NCI-H2081 (cell line): ENCODE data around the gene ANXA7.
"Not testable (repeated sequence)": the region's sequence is repeated elsewhere in the genome, so short reads cannot be mapped to it uniquely, and the experiment has no call there.

Source experiments
- DNase-seq, 2 experiments: peaks; one replicate each; lab custom pipeline; 2025; lab: John Stamatoyannopoulos, UW

Gene ANXA7

GRCh38 chr10:73407495-73407894 is 6.4 kb downstream of the ANXA7 start:
- DNase-seq, result no peak

DNA sequence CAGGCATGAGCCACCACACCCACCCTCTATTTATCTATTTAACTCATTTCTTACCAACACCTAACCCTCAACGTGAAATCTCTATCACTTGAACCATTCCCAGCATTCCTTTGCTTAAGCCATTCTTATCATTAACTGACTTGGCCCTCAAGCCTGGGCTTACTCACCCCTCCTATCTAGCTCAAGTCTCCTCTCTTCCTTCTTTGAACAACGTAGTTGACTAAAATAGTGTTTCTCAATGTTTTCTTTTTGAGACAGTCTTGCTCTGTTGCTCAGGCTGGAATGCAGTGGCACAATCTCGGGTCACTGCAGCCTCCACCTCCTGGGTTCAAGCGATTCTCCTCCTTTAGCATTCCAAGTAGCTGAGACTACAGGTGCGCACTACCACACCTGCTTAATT is 7.0 kb downstream of the ANXA7 start:
- no peak for DNase-seq

- no peak for DNase-seq
Measured at GRCh38 chr10:73405556-73405955, 8.3 kb downstream of the ANXA7 start.

GRCh38 chr10:73404690-73405089 is 9.2 kb downstream of the ANXA7 start:
- no peak for DNase-seq

GRCh38 chr10:73401636-73402035 is 12.2 kb downstream of the ANXA7 start:
- DNase-seq, result no peak

DNA sequence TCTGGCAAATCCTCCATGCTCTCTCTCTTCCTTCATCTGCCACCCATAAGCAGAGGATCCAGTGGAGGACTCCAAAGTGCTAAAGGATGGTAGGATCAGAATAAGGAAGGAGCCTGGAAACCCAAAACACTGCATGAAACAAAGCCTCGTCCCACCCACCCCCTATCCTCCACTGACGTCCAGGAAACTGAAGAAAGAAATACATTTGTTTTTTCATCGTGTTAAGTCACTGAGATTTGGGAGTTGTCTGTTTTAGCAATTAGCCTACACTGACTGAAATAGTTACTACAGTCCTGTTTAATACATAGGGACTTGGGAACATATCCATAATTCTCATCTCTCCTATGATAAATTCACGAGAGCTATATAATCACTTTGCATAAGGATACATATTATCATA is 14.8 kb downstream of the ANXA7 start:
- DNase-seq, result no peak

GRCh38 chr10:73398024-73398423 is 15.8 kb downstream of the ANXA7 start:
- no peak for DNase-seq

- DNase-seq, result not testable (repeated sequence)
Measured at GRCh38 chr10:73394325-73394724, 19.5 kb downstream of the ANXA7 start.

DNA sequence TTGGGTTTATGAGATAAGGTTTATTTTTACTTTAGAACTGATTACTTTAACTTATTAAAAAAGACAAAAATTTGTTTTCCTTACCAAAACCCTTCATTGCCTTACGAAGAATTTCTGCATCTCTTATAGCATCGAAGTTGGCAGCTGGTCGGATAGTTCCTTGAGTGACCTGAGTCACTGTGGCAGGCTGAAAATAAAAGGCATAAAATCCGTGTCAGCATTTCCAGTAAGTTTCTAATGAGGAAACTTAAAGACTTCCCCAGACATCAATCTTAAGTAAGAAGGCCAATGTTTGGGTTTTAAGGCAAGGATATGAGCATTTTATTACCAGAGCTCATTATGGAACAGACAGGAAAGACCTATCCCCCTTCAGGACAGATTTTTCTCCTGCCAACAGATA is 25.6 kb downstream of the ANXA7 start:
- no peak for DNase-seq

DNA sequence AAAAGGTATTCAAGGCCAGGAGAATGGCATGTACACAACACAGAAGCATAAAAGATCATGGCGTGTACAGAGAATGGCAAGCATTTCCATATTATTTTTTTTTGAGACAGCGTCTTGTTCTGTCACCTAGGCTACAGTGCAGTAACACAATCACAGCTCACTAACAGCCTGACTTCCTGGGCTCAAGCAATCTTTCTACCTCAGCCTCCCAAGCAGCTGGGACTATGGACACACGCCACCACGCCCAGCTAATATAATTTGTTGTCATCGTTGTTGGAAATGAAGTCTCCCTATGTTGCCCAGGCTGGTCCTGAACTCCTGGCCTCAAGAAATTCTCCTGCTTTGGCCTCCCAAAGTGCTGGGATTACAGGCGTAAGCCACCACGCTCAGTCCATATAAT is 27.3 kb downstream of the ANXA7 start:
- DNase-seq, result no peak

- no peak for DNase-seq
Measured at GRCh38 chr10:73379064-73379748, 34.7 kb downstream of the ANXA7 start.

- DNase-seq, result no peak
Measured at GRCh38 chr10:73376679-73377078, 37.2 kb downstream of the ANXA7 start.

DNA sequence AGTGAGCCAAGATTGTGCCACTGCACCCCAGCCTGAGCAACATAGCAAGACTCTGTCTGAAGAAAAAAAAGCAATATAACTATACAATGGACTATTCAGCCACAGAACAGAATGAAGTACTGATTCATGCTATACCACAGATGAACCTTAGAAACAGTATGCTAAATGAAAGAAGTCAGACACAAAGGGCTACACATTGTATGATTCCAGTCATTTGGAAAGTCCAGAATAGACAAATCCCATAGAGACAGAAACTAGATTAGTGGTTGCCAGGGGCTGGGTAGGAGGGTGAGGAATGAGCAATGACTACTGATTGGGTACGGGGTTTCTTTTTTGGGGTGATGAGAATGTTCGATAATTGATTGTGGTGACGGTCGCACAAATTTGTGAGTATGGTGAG is 45.6 kb downstream of the ANXA7 start:
- no peak for DNase-seq

DNA sequence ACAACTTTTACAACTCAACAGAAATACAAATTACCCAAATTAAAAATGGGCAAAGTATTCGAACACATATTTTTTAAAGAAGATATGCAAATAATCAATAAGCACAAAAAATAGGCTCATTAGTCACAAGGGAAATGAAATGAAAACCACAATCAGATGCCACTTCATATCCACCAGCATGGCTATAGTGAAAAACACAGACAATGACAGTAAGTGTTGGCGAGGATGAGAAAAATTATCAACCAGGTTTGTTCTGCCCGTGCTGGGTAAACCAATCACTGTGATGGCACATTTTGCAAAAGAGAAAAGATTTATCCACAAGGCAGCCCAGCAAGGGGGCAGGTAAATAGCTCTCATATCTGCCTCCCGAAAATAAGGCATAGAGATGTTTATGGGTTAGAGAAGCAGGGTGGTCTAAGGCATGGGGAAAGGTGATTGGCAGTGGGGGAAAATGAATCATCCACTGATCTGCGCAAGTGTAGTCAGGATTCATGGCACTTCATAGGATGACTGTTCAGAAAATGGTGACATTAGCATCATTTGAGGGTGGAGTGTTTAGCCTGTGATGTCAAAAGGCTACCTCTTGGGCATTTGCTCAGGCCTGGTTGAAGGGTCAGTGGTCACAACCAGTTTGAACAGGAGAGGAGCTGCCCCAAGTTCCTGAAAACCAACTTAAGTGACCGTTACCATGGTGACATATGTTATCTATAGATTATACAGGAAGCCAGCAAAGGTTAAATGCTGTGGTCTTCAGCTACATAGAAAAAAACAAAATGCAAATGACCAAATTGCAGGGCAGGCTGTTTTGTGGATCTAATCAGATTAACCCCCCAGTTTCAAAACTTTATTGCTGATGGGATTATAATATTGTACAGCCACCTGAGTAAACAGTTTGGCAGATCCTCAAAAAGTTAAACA is 47.2 kb downstream of the ANXA7 start:
- DNase-seq, result no peak

DNA sequence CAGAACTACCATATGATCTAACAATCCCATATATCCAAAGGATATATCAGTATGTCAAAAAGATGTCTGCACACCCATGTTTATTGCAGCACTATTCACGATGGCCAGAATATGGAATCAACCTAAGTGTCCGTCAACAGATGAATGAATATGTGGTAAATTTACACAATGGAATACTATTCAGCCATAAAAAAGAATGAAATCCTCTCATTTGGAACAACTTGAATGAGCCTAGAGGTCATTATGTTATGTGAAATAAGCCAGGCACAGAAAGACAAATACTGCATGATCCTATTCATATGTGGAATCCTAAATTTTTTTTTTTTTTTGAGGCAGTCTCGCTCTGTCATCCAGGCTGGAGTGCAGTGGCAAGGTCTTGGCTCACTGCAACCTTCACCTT is 48.9 kb downstream of the ANXA7 start:
- DNase-seq, result no peak

DNA sequence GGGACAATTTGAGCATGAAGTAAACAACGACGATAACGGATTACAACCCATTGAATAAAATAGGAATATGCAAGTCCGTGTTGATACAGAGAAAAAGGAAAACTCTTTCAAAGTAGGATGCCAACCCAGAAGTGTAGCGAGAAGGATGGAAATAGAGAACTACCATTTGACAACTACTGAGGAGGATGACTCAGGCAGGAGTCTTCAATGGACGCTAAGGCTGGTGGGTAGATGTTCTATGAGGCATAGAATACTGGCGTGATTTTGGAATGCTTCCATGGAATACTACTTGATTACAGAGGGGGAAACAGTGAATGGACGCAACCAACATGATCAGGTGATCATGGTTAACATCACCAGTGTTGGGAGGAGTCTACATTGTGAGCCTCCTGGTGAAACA is 54.4 kb downstream of the ANXA7 start:
- DNase-seq, result no peak

GRCh38 chr10:73358331-73359279 is 55.3 kb downstream of the ANXA7 start, which contains the start of gene CFAP70:
TSS of gene CFAP70 (minus strand) at chr10:73358864. CDS start at chr10:73354796, 4,068 bp downstream.
- DNase-seq, result peak; percentile 94 to 95

GRCh38 chr10:73357821-73358220 is 56.0 kb downstream of the ANXA7 start:
- no peak for DNase-seq

DNA sequence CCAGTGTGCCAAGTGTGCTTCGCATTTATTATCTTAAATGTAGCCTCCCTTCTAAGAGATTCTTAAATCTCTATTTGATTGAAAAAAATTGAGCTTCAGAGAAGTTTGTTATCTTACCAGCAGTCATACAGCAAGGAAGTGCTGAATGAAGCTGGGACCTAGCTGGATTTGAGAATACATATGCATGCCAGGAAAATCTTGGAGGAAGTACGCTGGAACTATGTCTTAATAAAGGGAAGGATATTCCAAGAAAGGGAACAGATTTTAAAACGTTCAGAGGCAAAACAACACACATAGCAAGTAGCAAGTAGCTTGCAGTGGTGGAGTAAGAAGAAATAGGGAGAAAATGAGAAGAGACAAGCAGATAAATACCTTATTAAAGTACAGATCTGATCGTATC is 56.7 kb downstream of the ANXA7 start:
- DNase-seq, result no peak

DNA sequence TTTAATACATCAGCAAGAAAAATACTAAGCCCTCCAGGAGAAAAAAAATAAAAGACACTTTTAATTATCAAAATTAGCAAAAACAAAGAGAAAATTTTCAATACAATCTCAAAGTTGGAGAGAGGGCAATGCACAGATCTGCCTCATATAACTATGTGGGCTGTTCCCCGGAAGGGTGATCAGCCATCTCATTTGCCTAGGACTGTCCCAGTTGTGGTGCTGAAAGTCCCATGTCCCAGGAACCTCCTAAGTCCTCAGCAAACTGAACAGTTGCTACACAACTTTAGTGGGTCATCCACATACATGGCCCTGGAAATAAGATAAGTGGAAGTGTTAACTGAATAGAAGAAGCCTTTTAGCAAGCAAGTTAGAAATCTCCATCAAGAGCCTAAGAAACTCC is 69.6 kb downstream of the ANXA7 start:
- no peak for DNase-seq

GRCh38 chr10:73340121-73340520 is 73.7 kb downstream of the ANXA7 start:
- no peak for DNase-seq

GRCh38 chr10:73339436-73339835 is 74.4 kb downstream of the ANXA7 start:
- no peak for DNase-seq
